HL-60/S4 treated with retinoic acid at 250 ng/mL for 4 days and 3 days (cell line): ENCODE measurements around the gene TMEM94.

Experiments
- in situ Hi-C: fragments of 300-500 bp; cut with MboI; formaldehyde crosslinking; loops from 2 replicates; pipeline ENCODE4 v1.7.0; 2022; ENCODE audit warnings: low sequenced_read_pairs

Gene TMEM94

DNA sequence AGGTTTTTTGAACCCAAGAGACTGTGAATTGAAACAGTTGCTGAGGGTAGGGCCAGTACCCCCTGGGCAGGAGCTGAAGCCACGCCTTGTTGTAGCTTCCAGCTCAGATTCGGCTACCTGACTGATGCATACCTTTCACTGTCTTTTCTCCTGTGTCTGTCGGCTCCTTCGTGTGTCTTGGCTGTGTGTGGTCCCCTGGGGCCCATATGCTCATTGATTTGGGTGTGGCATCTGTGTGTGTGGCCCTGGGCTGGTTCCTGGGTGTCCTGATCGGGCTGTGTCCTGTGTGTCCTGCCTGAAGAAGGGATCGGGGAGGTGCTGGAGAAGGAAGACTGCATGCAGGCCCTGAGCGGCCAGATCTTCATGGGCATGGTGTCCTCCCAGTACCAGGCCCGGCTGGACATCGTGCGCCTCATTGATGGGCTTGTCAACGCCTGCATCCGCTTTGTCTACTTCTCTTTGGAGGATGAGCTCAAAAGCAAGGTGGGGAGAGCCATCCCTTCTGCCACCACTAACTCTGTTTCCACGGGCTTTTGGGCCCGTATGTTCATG is 38.0 kb downstream of the TMEM94 start:
- in situ Hi-C loops, result no loop called here

DNA sequence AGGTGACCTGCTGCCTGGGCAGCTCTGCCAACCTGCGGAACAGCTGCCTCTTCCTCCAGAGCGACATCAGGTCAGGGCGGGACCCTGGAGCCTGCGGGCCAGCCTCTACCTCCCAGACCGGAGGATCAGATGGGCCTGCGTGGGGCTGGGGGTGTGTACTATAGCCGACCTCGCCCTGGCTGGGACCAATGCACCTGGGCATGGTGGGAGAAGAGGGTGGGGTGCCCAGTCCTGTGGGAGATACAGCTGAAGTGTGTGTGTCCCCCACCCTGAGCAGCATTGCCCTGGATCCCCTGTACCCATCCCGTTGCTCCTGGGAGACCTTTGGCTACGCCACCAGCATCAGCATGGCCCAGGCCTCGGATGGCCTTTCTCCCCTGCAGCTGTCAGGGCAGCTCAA is 39.6 kb downstream of the TMEM94 start:
- in situ Hi-C loops, result no loop called here

GRCh38 chr17:75498039-75498725 is 41.7 kb downstream of the TMEM94 start:
- in situ Hi-C loops, result no loop called here

DNA sequence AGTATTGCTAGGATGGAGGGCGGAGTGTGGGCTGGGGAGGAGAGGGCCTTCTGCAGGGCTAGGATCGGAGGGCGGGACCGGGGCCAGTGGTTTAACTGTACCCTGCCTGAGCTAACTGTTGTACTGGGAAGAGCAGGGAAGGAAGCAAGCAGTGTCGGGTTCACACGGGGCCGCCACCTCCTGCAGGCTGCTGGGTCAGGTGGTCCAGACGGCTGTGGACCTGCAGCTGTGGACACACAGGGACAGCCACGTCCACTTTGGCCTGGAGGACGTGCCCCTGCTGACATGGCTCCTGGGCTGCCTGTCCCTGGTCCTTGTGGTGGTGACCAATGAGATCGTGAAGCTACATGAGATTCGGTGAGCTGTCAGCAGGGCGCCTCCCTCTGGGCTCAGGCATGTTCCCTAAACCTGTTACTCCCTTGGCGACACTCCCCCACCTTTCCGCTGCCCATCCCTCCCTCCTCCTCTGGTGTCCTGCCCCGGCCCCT is 42.3 kb downstream of the TMEM94 start:
- in situ Hi-C loops, result no loop called here

GRCh38 chr17:75499313-75500022 is 43.0 kb downstream of the TMEM94 start:
- in situ Hi-C loops, result no loop called here

DNA sequence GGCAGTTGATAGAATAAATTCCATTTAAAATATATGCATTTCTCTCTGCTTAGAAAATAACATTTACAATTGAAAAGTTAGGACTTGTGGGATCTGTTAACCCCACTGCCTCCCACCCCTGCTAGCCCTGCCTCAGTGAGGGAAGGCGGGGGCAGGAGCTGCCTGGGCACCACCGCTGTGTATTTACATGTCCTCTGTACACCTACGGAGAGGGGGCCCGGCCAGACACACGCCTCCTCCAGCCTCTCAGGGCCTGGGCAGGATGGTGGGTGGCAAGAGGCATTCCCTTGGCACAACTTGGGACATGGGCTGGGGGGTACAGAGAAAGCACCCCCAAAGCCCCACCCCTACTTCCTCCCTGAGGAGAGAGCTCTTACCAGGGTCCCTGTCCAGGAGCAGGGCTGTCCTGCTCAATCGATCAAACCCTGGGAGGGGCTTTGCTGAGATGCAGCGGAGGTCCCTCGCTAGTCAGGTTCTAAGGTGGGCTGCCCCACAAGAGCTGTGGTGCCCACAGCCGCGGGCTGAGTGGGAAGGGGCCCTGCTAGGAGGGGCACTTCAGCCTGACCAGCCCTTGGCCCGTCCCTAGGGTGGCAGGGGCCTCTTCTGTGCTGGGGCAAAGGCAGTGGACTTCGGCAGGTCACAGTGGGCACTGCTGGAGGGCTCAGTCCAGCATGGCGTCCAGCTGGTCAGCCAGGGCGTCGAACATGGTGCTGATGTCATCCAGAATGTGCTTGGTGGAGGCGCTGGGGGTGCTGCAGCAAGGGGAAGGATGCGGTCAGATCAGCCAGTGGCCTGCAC is 44.2 kb downstream of the TMEM94 start:
- in situ Hi-C loops, result no loop called here

- in situ Hi-C loops, result no loop called here
Measured at GRCh38 chr17:75501378-75502071, 45.1 kb downstream of the TMEM94 start.

DNA sequence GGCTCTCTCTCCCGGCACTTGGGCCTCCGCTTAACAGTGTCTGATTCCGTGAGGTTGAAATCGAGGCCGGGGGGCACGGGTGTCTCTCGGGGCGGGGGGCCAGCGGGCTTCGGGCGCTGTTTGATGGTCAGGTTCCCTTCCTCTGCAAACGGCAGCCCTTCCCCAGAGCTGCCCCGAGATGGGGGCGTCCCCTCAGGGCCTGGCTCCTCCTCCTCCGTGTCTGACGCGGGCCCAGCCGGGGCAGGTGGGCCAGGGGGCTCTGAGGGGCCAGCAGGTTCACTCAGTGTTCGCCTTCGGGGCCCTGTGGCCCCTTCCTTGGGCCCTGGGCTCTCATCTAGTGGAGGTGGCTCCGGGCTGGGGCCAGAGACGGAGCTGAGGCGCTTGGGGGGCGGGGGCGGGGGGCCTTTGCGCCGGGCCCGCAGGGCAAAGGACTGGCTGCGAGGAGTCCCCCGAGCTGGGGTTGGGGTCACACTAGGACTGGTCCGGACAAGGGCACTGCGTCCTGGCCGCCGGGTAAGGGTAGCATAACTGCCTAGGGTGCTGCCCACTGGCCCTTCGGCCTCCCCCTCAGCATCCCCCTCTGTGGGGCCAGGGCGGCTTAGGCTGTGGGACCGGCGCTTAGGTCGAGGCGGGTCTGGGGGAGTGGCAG is 45.8 kb downstream of the TMEM94 start:
- in situ Hi-C loops, result no loop called here

- in situ Hi-C loops, result no loop called here
Measured at GRCh38 chr17:75502721-75503329, 46.4 kb downstream of the TMEM94 start.

DNA sequence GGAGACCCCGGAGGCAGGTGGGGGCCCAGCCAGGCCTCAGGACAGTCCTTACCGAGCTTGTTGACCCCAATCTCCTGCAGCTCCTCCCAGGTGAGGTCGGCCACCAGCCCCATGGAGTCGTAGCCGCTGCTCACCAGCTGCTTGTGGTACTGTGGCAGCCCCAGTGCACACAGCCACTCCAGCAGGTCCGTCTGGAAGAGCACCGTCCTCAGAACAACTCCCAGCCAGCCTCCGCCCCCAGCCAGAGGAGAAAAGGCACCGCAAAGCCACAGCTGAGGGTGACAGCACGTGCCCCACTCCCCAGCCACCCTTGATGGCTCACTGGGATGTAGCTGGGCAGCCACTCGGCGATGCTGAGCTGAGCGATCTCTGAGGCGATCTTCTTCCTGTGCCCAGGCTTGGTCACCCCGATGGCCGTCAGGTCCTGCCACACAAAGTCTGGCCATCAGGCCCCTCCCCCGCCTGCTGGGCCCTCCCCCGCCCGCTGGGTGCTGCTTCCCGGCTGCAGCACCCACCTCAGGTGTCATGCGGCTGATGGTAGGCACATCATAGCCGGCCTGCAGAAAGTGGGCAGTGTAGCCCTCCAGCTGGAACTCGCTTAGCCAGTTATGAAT is 47.0 kb downstream of the TMEM94 start:
- in situ Hi-C loops, result no loop called here

- in situ Hi-C loops, result no loop called here
Measured at GRCh38 chr17:75503976-75504346, 47.5 kb downstream of the TMEM94 start.

DNA sequence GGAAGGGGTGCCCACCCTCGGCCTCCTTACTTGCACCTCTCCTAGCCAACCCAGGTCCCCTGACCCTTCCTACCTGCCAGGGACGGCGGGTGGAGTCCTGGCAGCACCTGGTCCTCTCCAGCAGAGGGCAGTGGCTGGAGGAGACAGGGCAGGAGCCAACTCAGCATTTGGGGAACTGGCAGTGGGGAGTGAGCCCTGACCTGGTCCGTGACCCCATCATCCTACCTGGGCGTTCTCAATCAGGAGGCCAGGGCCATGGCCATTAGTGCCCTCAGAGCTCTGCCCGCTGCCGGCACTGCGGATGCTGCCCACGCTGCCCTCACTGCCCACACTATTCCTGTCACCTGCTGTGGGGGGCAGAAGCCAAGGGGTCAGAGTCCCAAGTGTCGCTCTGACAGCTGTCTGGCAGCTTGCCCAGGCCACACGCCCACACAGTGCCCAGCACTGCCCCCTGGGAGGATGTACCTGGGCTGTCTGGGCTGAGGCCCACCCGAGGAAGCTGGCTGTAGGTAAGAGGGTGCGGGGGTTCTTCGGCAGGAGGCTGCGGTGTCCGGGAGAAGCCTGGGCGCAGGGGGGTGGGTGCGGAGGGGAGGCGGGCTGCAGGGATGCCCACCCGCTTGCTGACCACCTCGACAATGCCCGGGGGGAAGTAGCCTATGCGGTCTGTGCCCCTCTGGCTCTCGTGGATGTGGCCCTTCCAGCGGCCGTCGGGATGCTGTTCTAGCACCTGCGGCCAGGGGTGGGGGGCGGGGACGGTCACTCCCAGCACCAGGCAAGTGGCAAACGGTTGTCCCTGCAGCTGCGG is 48.1 kb downstream of the TMEM94 start:
- in situ Hi-C loops, result no loop called here

GRCh38 chr17:75505152-75505409 is 48.6 kb downstream of the TMEM94 start:
- in situ Hi-C loops, result no loop called here

DNA sequence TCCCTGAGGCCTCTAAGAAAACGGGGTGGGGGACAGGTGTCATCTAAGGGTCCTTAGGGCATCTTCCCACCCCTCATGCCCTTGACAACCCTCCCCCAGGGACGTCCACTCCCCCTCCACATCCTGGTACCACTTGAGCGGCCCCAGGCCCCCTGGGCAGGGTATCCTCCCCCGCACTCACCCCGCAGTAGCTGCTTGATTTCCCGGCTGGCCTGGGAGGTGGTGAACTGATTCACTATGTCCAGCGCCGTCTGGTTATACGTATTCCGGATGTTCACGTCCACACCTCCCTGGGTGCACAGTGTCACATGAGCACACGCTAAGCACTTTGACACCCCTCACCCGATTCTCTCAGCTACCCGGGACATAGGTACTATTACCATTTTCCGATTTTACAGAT is 49.2 kb downstream of the TMEM94 start:
- in situ Hi-C loops, result no loop called here

GRCh38 chr17:75506134-75506533 is 49.7 kb downstream of the TMEM94 start:
- in situ Hi-C loops, result no loop called here

DNA sequence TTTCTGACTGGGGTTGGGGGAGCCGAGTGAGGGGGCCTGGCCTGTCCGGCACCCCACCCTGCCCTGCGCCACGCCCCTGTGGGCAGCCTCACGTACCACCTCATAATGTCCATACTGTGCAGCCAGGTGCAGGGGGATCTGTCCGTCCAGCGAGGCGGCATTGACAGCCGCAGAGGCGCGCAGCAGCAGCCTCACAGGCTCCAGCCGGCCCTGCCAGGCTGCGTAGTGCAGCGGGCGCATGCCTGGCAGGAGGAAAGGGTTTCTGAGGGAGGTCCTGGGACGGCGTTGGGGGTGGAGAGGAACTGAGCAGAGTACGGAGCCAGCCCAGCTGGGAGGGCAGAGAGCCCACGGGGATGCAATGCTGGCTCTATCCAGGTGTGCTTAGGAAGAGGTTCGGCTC is 50.5 kb downstream of the TMEM94 start:
- in situ Hi-C loops, result no loop called here

DNA sequence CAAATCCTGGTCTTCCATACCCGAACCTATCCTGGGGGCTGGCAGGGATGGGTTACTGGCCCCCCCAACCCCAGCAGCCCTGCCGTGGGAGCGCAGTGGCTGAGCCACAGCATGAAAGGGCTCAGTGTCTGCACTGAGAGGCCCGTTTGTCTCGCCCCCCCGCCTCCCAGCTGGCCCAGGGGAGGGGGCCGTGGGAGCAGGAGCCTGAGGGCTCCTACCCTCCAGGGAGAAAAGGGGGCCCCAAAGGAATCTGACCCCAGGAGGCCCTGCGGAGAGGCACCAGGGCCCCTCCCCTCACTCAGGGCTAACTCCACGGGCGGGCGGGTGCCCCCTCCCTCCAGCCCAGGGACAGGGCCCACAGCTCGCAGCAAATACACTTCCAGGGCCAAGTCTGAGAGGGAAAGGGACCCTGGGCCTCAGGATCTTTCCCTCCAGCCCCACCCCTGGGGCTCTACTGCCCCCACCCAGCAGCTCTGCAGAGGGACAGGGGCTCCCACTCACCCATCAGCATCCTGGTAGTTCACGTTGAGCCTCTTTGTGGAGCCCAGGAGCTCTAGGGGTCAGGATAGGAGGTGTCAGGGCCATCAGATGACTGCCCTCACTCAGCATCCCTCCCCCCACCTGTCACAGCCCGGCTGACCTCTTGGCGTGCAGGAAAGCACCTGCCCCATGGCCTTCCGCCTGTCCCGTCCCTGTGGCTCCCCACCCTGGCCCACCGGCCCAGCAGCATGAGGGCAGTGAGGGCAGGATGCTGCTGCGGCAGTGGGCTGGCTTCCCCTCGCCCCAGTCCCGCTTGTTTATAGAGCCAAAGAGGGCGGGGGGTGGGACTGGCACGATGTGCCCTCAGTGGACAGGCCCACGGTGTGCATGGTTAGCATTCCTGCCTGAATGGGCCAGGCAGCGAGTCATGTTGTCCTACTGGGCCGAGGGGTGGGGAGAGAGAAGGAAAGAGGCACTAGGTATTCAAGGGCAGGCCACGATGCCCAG is 51.6 kb downstream of the TMEM94 start:
- in situ Hi-C loops, result no loop called here

DNA sequence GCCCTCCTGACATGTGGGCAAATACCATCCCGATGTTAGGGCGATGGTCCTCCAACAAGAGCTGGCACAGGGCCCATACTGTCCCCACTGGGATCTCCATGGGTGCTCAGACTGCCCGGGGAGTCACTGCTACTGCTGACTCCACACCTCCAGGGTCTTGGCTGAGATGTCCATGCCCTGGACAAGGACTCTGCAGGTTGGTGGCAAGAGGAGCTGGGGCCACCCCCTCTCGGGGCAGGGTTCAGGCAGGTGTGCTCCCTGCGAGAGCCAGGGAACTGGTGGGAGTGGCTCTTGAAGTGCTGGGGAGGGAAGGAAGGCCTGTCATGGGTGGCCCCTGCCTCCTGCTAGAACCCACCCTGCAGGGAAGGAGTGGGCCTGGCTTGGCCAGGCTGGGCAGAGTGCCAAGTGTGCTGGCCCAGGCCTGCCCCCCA is 52.5 kb downstream of the TMEM94 start:
- in situ Hi-C loops, result no loop called here
